ENCODE measurements around the gene SMIM30.
"Not testable (repeated sequence)": the region's sequence is repeated elsewhere in the genome, so short reads cannot be mapped to it uniquely, and the experiment has no call there.

Gene SMIM30, protein sequence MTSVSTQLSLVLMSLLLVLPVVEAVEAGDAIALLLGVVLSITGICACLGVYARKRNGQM

DNA sequence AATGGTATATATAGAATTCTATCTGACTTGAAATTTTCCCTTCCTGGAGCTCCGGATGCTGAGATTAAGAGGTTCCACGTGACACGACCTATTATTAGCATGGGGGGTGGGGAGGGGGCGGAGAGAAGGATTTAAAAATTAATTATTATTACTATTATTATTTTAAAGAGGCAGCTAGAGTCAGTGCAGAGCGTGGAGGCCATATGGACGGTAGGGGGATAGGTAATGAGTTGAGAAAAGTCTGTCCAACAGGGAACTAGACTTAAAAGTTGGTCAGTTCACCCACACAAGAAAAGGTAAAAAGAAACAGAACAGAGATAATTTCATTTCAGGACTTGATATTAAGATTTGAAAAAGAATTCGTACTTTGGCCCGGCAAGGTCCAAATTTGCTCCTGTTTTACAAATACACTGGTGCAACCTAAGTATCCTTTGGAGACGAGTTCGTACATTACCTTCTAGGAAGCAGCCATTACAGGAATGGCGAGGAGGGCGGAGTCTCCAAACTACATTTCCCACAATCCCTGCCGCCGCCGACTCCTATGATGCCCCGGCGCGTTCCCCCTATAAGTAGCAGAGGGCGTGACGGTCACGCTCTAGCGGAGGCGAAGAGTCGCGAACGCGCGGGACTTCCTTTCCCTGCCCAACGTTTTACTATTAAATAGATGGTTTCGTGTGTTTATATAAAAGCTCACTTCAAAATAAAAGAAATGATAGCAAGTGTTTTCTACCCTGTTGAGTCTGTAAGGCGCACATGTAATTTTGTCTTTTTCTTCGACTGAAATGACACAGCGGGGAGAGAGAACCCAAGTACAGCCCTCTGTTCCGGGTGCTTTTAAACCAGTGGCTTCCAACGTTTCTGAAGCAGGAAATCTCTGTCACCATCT lies at the start of gene SMIM30:
SMIM30 (minus strand) TSS at position 481 of the 886 bp plus-strand sequence. CDS start 976 bp downstream, outside the sequence.
- peak; percentile 94 for DNase-seq (ENCODE audit: low spot score)

DNA sequence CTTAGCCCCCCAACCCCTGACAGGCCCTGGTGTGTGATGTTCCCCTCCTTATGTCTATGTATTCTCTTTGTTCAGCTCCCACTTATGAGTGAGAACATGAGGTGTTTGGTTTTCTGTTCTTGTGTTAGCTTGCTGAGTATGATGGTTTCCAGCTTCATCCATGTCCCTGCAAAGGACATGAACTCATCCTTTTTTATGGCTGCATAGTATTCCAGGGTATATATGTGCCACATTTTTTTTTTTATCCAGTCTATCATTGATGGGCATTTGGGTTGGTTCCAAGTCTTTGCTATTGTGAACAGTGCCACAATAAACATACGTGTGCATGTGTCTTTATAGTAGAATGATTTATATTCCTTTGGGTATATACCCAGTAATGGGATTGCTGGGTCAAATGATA lies 47.8 kb upstream of the SMIM30 start:
- not testable (repeated sequence) for DNase-seq (ENCODE audit: low spot score)

DNA sequence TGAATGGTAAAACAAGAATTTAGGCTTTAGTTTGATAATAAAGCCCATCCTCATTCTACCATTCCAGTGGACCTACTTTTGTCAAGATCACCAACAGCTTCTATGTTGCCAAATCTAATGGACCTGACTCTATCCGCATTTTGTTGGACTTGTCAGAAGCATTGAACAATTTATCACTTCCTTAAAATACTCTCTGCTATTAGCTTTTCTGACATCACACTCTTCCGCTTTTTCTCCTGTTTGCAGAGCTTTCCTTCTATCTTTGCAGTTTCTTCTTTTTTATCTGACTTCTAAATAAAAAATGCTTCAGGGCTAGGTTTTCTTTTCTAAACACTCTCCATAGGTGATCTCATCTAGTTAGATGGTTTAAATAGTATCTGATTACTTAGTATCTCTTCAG lies 42.7 kb upstream of the SMIM30 start:
- no peak for DNase-seq (ENCODE audit: low spot score)

DNA sequence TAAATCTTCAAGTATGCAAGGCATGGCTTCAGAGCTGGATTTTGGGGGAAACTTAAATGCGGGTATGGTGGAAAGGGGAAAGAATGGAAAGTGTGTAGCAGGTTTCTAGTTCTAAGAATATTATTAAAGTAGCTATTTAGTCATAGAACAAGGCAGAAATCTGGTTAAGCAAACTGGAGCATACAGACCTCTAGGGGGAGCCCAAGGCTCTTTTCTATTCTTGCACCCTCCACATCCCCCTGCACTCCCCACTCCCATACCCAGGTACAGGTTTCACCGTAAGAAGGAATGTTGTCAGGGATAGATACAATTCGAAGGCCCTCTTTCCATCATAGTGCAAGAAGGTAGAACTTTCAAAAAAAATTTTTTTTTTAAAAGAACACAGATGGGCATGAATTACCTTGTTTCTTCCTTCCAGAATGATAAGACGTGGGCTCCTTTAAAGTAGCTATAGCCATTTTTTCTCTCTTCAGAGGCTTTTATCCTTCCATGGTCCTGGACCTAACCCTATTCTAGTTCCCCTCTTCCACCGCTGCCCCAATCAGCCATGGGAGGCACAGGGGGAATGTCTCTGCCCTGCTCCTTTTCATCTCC lies 41.5 kb upstream of the SMIM30 start:
- DNase-seq (ENCODE audit: low spot score): peak; percentile 61

DNA sequence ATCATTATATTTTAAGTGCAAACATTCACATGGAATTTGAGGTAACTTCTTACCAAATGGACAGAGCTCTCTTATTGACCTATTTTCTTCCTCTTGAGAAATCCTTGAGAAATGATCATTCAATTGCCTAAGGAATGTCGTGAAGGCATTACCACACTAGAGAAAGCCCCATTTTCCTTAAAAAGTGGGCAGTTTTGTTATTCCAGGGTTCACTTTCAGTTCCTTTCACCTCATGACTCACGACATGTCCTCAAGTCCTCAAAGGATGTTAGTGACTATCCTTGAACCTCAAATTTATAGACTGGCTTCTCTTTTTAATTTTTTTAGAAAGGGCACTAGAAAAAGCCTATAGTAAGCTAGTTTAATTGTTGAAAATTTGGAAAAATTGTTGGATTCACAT lies 40.4 kb upstream of the SMIM30 start:
- DNase-seq (ENCODE audit: low spot score): no peak

DNA sequence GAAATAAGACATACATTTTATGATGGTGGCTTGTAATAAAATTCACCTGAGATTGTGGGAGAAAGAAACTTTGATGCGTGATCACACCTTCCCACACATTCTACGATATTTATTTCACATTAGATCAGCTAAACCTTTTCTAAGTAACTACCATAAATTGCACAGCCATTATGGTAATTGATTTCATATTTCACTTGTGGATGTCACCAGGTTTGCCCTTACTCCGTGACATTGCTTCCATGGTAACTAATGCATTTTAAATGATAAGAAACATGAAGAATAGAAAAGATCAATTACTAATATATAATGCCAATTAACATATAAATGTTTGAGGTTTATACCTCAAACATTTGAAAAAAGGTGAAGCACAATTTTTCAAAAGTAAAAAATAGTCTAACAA lies 35.8 kb upstream of the SMIM30 start:
- no peak for DNase-seq (ENCODE audit: low spot score)

DNA sequence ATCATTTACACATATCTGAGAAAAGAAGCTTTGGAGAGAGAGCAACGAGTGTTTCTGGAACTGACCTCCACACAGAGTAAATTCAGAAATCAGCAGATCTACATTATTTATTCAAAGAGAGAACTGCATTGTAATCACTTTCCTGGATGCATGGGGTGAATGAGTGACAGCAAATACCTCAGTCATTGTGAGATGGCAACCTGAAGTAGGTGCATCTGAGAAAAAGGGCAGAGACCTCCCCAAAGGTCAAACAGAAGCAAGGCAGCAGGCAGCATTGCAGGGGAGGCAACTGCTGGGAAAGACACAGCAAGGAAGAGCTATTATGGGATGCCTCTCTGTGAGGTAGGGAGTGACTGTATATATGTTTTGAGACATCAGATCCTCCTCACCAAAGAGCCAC lies 26.5 kb upstream of the SMIM30 start:
- DNase-seq (ENCODE audit: low spot score): no peak

DNA sequence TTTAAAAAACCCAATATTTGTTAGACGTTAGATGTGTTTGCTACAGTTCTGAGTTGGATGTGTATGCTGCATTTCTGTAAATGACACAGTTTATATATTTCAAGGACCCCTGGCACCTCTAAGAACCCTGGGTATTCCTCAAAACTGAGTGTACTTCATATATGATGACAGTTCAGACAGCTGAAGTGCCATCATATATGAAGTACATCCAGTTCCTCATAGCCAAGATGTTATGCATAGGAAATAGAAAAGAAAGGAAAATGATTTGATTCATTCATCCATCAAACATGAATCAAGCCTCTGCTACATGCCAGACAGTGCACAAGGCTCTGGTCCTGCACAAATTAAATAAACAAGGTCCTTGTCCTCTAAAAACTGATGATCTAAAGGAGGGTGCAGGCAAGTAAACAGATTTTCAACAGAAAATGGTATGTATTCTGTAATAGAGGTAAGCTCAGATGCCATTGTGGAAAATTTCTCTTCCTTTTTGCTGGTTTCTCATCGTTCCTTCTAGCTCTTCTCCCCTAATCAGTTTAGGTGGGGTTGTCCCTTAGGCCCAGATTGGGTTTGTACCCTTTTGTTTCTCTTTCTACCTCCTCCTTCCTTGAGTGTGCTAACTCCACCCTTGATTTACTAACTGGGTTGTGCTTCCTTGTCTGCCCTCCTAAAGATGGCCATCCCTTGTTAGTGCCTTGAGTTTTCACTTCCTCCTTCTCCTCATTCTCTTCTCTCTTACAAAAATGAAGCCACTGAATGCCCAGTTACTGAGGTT lies 25.3 kb upstream of the SMIM30 start:
- DNase-seq (ENCODE audit: low spot score): no peak

DNA sequence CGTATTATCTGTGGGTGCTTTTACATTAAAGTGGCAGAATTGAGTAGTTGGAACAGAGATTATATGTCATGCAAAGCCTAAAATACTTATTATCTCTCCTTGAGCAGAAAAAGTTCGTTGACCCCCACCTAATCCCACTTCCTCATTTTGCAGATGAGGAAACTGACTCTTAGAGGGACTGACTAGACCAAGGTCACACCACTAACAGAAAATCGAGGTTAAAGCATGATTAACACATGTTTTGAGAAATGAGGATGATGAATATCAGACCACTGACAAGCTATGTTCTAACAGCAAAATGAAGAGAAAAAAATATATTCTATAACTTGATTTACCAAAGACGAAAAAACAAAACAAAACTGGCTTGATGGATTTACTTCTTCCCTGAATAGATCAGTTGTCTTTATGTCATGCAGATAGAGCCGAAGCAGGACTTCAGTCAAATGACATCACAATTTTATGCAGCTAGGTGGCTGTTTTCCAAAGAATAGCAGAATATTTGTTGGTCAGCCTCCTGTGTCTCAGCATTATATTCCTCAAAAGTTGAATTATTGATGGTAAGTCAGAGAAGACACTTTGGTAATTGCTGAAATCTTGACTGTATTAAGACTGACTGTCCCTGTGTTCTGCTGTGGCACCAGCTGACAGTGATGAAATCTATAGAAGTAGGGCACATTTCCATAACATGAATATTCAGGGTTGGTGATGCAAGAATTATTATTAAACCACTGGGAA lies 24.2 kb upstream of the SMIM30 start:
- no peak for DNase-seq (ENCODE audit: low spot score)

DNA sequence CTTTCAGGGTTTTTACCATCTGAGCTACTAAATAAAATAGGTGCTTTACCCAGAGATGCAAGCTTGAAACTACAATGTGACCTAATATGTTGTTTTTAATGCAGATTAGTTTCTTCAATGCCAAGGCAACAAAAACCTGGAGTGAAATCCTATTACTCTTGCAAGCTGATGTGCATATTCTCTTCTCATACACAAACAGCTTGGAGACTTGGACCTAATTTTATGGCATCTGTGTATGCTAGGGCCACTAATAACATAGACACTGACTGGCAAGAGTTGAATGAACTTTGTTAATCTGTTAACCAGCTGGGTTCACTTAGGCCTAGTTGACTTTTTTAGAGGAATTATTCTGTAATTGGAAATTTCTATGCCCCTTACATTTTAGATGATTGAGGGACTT lies 23.4 kb upstream of the SMIM30 start:
- no peak for DNase-seq (ENCODE audit: low spot score)

DNA sequence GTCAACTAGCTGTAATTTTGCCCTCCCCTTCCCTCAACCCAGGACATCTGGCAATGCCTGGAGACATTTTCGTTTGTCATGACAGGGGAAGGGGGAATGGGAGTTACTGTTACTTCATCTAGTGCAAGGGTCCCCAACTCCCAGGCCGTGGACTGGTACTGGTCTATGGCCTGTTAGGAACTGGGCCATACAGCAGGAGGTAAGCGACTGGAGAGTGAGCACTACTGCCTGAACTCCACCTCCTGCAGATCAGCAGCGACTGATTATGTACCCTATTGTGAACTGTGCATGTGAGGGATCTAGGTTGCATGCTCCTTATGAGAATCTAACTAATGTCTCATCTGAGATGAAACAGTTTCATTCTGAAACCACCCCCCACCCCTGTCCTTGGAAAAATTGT lies 22.6 kb upstream of the SMIM30 start:
- no peak for DNase-seq (ENCODE audit: low spot score)

DNA sequence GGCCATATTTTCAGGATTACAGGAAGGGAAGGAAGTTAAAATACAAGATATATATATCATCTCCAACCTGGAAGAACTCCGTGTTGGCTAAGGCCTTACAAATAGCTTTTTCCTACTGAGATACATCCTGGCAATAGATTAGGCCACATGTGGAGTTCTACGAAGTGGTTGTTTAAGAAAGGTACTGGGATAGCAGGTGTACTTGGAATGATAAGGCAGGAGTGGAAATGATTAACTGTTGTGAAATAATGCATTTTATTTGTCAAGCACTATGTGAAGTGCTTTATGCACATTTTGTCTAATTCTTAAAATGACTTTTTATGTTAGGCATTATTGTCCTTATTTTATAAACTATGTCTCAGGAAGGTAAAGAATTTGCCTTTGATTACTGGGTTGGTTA lies 18.9 kb upstream of the SMIM30 start:
- DNase-seq (ENCODE audit: low spot score): no peak

DNA sequence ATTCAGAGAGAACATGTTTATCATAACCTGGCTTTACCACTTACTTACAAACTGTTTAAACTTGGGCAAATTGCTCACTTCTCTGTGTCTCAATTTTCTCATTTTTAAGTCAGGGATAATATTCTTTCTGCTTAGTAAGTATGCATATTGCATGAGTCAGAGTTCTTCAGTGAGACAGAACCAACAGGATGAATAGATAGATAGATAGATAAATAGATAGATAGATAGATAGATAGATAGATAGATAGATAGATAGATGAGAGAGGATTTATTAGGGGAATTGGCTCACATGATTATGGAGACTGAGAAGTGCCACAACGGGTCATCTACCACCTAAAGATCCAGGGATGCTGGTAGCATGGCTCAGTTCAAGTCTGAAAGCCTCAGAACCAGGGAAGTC lies 15.7 kb upstream of the SMIM30 start:
- DNase-seq (ENCODE audit: low spot score): no peak

DNA sequence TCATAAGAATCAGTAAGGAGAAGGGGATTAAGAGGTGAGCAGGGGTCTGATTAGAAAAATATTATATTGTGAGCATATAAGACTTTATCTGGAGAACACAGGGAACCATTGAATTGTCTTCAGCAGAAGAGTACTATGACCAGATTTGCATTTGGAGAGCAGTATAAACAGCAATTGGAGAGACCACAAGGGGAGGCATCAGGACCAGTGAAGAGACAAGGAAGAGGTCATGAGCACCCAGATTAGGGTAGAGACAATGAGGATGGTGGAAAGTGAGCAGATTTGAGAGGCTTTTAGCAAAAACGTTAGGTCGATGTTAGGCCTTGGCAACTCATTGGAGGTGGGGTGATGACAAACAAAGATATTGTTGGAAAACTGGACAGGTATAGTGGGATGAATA lies 13.0 kb upstream of the SMIM30 start:
- no peak for DNase-seq (ENCODE audit: low spot score)

DNA sequence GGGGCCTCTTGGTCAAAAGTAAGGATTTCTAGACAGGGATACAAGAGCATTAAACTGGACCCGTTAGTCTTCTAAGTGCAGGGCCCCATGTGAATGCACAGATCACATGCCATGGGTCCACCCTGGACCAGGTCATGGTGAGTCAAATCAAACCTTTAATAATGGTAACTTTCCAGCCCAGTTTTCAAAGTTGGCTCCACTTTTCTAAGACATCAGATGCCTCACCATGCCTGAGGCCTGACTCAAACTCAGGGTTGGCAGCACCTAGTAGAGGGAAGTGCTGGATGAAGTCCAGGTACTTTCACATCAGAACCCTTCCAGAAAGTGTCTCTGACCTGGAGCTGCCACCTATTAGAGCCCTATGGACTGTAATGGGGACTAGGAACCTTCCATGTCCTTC lies 9.7 kb upstream of the SMIM30 start:
- no peak for DNase-seq (ENCODE audit: low spot score)

DNA sequence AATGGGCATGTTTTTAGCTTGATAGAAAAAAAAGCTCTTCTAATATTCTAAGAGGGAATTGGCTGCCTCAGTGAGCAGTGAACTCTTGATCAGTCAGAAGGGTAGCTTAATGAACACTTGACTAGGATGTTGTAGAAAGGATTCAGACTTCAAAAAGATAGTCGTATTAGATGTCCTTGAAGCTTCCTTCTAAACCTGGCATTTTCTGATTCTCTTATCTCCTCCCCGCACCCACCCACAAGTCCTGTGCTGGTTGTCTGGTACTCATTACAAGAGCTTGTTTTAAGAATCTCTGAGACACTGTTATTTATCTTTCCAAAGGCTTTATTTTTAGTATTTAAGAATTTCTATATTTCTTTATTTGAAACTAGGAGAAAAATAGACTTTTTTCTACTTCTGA lies 7.4 kb upstream of the SMIM30 start:
- no peak for DNase-seq (ENCODE audit: low spot score)

DNA sequence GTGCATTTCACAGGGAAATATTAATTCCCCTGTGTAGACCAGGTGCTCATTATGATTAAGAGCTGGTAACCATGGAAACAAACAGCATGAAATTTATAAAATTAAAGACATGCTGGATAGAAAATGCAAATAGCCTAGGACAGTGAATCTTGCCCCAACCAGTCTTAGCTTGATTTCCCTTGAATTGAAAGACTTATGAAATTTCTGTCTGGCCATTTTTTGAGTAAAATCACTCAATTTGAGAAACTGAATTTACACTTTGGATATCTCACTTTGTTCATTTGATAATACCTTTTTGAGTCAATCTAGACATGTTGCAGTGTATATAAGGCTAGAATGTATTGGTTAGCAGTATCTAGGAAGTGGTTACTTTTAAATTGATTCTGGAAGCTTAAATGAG lies 4.4 kb upstream of the SMIM30 start:
- no peak for DNase-seq (ENCODE audit: low spot score)

DNA sequence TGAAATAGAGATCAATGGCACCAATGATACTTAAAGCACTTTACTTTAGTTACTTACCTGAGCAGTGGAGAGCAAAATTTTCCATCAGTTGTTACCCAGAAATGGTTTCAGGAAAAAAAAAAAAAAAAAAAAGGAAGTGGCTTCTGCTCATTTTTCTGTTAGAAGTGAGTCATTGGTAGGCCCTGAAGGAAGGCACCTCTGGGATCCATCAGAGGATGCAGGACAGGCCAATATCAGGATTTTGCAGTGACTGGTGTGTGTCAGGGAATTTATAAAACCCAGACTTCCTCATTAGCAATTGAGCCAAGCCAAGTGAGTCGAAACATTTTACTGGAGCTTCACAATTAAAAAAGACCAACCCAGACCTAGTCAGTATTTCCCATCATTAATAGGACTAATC lies 2.3 kb upstream of the SMIM30 start:
- DNase-seq (ENCODE audit: low spot score): no peak

DNA sequence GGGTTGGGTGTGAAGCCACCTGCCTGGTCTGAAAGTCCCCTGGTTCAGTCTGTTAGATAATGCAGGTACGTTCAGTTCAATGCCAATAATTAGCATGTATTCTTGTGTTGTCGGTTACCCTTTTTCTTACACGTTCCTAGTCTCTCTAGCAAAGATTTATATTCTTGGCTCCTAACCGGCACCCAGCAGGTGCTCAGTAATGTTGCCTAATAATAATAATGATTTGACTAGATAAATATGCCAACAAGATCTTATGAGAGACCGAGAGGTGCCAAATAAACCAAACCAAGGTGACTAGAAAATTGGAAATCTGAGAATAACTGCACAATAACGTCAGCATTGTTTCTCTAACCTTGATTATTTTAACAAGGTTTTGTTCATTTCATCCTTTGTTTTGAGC lies 1.1 kb upstream of the SMIM30 start:
- DNase-seq (ENCODE audit: low spot score): no peak

DNA sequence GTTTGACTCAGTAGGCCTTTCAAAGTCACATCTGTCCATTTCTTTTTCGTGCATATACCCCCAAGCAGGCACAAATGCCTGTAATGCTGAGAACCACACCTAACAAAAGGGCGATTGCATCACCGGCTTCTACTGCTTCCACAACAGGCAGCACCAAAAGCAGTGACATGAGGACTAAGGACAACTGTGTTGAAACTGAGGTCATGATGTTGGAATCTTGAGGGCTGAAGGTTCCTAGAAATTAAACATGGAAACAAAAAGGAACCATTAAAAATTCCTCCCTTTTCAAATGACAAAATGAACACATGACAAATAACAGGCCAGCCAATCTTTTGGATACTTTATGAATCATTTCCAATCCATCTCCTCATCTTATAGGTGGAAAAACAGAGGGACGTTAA lies 980 bp downstream of the SMIM30 start:
- not testable (repeated sequence) for DNase-seq (ENCODE audit: low spot score)

DNA sequence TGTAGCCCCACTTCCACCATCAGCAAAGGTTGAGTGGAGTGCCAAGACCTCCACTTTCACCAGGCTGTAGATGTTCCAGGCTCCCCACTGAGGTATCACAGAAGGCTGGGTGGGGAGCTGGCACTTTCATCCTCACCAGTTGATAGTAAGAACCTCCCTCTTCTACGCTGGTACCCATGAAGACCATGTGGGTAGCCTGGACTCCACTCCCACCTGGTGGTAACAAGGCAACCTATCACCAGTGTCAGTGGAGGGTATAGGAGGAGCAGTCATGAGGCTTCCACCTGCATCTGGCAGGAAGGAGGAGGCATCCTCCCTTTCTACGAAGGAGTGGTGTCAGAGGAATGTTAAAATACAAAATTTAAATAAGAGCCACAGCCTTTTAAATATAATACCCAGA lies 4.4 kb downstream of the SMIM30 start:
- no peak for DNase-seq (ENCODE audit: low spot score)

DNA sequence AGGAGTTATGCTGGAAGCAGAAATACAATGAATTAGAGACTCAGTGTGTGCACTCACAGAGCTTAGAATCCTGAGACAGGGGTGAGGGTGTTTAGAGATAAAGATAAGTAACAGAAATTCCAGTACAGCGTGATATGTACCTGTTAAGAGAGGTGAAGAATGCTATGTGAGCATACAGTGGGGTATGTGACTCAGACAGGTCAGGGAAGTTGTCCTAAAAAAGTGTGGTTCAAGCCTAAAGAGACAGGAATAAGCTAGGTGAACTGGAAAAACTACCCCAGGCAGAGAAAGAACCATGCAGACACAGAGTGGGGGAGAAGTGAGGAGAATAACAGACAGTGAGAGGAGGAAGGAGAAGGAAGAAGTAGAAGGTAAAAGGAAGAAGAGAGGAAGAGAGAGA lies 8.6 kb downstream of the SMIM30 start:
- no peak for DNase-seq (ENCODE audit: low spot score)

Measured in COLO829 (cell line).